HG02973 (cell line): ENCODE measurements around the gene SRRT.
"Not testable (repeated sequence)": the region's sequence is repeated elsewhere in the genome, so short reads cannot be mapped to it uniquely, and the experiment has no call there.

ENCODE experiments used
- ATAC-seq: cut with Tn5 transposase; IDR thresholded peaks from one replicate; pipeline ENCODE4 v1.9.1; 2021; ENCODE audit warnings: moderate library complexity; ENCODE audit not compliant: unreplicated experiment

Gene SRRT

DNA sequence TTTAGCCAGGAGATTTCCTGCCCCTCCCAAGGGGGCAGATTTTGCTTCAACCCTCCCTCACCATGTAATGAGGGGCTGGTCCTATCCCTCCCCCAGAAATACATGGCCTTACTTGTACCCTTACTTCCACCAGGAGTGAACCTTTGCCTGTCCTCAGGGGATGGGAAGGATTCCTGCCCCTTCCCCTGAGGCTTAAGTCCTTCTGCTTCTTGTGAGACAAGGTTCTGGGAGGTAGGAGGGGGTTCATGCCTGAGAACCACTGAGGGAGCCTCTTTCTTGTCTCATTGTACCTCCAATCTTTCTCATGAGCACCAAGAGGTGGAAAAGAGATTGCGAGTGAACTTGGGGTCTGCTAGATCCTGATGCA is 54.9 kb downstream of the SRRT start:
- ATAC-seq: no peak

DNA sequence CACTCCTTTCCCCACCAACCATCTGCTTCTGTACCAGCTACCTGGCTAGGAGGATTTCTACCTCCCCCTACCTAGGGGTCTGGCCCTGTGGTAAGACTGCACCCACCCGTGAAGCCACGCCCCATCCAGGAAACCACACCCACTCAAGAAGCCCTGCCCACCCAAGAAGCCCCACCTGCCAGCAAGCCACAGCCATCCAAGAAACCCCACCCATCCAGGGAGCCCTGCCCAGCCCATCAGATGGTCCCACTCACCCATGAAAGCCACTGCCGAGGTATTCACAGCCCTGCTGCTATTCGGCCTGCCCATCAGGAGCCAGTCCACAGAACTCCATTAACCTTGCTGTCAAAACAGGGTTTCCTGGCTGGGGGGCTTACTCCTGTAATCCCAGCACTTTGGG is 58.8 kb downstream of the SRRT start:
- no peak for ATAC-seq

DNA sequence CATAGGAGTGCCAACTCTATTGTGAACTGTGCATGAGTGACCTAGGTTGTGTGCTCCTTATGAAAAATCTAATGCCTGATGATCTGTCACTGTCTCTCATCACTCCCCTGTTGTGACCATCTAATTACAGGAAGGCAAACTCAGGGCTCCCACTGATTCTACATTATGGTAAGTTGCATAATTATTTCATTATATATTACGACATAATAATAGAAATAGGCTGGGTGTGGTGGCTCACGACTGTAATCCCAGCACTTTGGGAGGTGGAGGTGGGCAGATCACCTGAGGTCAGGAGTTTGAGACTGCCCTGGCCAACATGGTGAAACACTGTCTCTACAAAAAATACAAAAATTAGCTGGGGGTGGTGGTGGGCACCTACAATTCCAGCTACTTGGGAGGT is 60.5 kb downstream of the SRRT start:
- ATAC-seq: not testable (repeated sequence)

- not testable (repeated sequence) for ATAC-seq
Measured at GRCh38 chr7:100936167-100936566, 61.3 kb downstream of the SRRT start.
